DOHH2 (cell line): ENCODE measurements around the gene PLK1.
"Not testable (repeated sequence)": the region's sequence is repeated elsewhere in the genome, so short reads cannot be mapped to it uniquely, and the experiment has no call there.

Source experiments
- H3F3A ChIP-seq: fragments of 200-600 bp; sonication (generic), shearing (Covaris generic); 2 replicates; pipeline ENCODE4 v1.6.0; 2016; ENCODE audit warnings: antibody characterized with exemption, mild to moderate bottlenecking; ENCODE audit not compliant: control insufficient read depth, insufficient read depth
- H3K27ac ChIP-seq: fragments of 200-600 bp; sonication (generic); 2 replicates; pipeline ENCODE4 v1.5.1; 2014; ENCODE audit warnings: low read depth, mild to moderate bottlenecking, low read length, moderate library complexity
- H3K27me3 ChIP-seq: fragments of 200-600 bp; sonication (generic); 2 replicates; pipeline ENCODE4 v1.6.1; 2014; ENCODE audit warnings: mild to moderate bottlenecking, low read length, mixed read lengths; ENCODE audit not compliant: control insufficient read depth
- H3K36me3 ChIP-seq: fragments of 200-600 bp; sonication (generic); 2 replicates; pipeline ENCODE4 v1.6.1; 2014; ENCODE audit warnings: mild to moderate bottlenecking, low read length, moderate library complexity, mixed read lengths; ENCODE audit not compliant: control insufficient read depth
- H3K4me1 ChIP-seq: fragments of 200-600 bp; sonication (generic); 2 replicates; pipeline ENCODE4 v1.6.1; 2014; ENCODE audit warnings: mild to moderate bottlenecking, low read length, mixed read lengths; ENCODE audit not compliant: control insufficient read depth
- H3K4me2 ChIP-seq: fragments of 200-600 bp; sonication (generic); 2 replicates; pipeline ENCODE4 v1.6.0; 2014; ENCODE audit warnings: mild to moderate bottlenecking, low read length, moderate library complexity
- H3K4me3 ChIP-seq: fragments of 200-600 bp; sonication (generic); 2 replicates; pipeline ENCODE4 v1.5.1; 2014; ENCODE audit warnings: mild to moderate bottlenecking, low read length, mixed read lengths
- H3K79me2 ChIP-seq: fragments of 200-600 bp; sonication (generic); 2 replicates; pipeline ENCODE4 v1.6.1; 2014; ENCODE audit warnings: mild to moderate bottlenecking, low read length, mixed read lengths; ENCODE audit not compliant: control insufficient read depth
- H3K9me2 ChIP-seq: fragments of 200-600 bp; sonication (generic); replicated peaks from 2 replicates; pipeline ENCODE4 v1.6.1; 2014; ENCODE audit warnings: mild to moderate bottlenecking, low read length, mixed read lengths; ENCODE audit not compliant: control insufficient read depth
- H3K9me3 ChIP-seq: fragments of 200-600 bp; sonication (generic); 2 replicates; pipeline ENCODE4 v1.6.1; 2014; ENCODE audit warnings: antibody characterized with exemption, low read length, mixed read lengths; ENCODE audit not compliant: control insufficient read depth, insufficient read depth
- H4K20me1 ChIP-seq: fragments of 200-600 bp; sonication (generic); 2 replicates; pipeline ENCODE4 v1.6.0; 2014; ENCODE audit warnings: low read depth, mild to moderate bottlenecking, antibody characterized with exemption, low read length, moderate library complexity; ENCODE audit not compliant: control insufficient read depth, insufficient read depth
- CTCF ChIP-seq: fragments of 200-600 bp; sonication (generic); IDR thresholded peaks from one replicate; pipeline ENCODE4 v1.5.1; 2014; ENCODE audit warnings: antibody characterized with exemption, mild to moderate bottlenecking, low read depth, low read length; ENCODE audit not compliant: poor library complexity, severe bottlenecking
- EZH2phosphoT487 ChIP-seq: fragments of 200-600 bp; sonication (generic); IDR thresholded peaks from 2 replicates; pipeline ENCODE4 v1.6.1; 2017; ENCODE audit warnings: borderline replicate concordance, mild to moderate bottlenecking, antibody characterized with exemption, low read length, moderate library complexity, mixed read lengths

Gene PLK1

DNA sequence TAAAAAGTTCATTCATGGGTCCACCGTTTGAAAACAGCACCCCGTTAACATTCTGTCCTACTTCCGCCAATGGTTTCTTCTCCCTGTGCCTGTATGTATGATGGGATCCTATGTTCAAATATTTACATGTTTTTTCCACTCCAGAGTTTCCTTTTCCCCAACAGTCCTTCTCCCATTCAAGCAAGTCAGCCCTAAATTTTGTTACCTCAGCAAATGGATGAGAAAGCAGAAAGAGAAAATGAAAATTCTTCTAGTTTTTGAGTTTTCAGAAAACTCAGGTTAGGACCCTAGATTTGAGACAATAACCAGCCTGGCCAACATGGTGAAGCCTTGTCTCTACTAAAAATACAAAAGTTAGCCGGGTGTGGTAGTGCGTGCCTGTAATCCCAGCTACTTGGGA lies 37.8 kb downstream of the PLK1 start:
- H3K79me2 ChIP-seq, result no peaks in the 10 kb centered on the region
- H3K36me3 ChIP-seq, result no peaks in the 10 kb centered on the region
- TF ChIP-seq EZH2phosphoT487 (no peak), CTCF (no peak)
- no peaks in the 10 kb centered on the region for H3K4me1 ChIP-seq
- H3K9me3 ChIP-seq, result no peaks in the 10 kb centered on the region
- no peak overlapping the region for H3K27ac ChIP-seq
- no peaks in the 10 kb centered on the region for H3K9me2 ChIP-seq
- no peaks in the 10 kb centered on the region for H4K20me1 ChIP-seq
- H3K4me2 ChIP-seq, result no peak overlapping the region
- no peaks in the 10 kb centered on the region for H3F3A ChIP-seq
- peaks cover 8% of the 10 kb centered on the region for H3K27me3 ChIP-seq
- H3K4me3 ChIP-seq, result no peak overlapping the region

- H3K9me2 ChIP-seq, H3K4me2 ChIP-seq, H3F3A ChIP-seq, H3K4me1 ChIP-seq, H3K36me3 ChIP-seq, H3K27ac ChIP-seq, H3K4me3 ChIP-seq, H3K79me2 ChIP-seq, H3K27me3 ChIP-seq, H4K20me1 ChIP-seq, H3K9me3 ChIP-seq: not testable (repeated sequence)
Observed at GRCh38 chr16:23722613-23723240, 44.0 kb downstream of the PLK1 start.

DNA sequence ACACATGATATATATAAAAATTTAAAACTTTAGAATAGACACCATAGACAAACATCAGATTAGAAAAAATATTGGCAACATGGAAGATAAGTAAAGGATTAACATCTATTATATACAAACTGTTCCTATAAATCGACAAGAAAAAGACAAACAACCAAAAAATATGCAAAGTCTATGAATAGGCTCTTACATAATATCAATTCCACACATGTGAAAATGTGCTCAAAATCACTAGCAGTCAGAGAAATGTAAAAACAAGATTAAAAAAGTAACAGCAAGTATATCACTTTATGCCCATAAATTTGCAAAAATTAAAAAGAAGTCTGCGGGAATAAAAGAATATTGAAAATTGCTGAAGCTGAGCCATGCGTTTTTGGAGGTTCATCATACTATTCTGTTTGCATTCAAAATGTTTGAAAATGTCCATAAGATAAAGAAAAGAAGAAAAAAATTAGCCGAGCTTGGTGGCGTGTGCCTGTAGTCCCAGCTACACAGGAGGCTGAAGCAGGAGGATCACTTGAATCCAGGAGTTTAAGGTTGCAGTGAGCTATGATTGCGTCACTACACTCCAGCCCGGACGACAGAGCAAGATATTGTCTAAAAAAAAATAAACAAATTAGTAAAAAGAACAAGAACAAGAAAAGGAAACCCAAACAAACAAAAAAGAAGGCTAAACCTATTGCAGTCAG lies 45.6 kb downstream of the PLK1 start:
- H3K79me2 ChIP-seq, result no peaks in the 10 kb centered on the region
- H3K27me3 ChIP-seq, result no peaks in the 10 kb centered on the region
- H4K20me1 ChIP-seq, result no peaks in the 10 kb centered on the region
- H3K27ac ChIP-seq, result no peak overlapping the region
- 0 out of 2 replicates have a peak, but pooled peaks cover 2% of the 10 kb centered on the region for H3K4me1 ChIP-seq
- no peak overlapping the region for H3K4me2 ChIP-seq
- H3K9me3 ChIP-seq, result no peaks in the 10 kb centered on the region
- H3F3A ChIP-seq, result no peaks in the 10 kb centered on the region
- no peak overlapping the region for H3K4me3 ChIP-seq
- H3K36me3 ChIP-seq, result no peaks in the 10 kb centered on the region
- TF ChIP-seq EZH2phosphoT487, result no peak
- no peak for TF ChIP-seq CTCF
- no peaks in the 10 kb centered on the region for H3K9me2 ChIP-seq

DNA sequence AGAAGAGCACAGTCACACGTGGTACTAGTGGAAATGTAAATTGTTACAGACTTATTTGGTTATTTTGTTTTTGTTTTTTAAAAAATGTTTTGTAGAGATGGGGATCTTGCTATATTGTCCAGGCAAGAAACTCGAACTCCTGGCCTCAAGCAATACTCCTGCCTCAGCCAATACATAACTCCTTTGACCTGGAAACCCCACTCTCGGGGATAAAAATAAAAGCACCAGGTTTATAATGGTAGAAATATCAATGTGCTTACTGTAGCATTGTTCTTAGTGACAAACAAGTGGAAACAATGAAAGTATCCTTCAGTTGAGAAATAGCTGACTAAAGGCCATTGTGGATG lies 46.1 kb downstream of the PLK1 start:
- H3K27ac ChIP-seq, result no peak overlapping the region
- no peaks in the 10 kb centered on the region for H3K27me3 ChIP-seq
- H3K9me2 ChIP-seq, result no peaks in the 10 kb centered on the region
- no peaks in the 10 kb centered on the region for H3K9me3 ChIP-seq
- H3K79me2 ChIP-seq, result no peaks in the 10 kb centered on the region
- no peak overlapping the region for H3K4me2 ChIP-seq
- no peak overlapping the region for H3K4me3 ChIP-seq
- 0 out of 2 replicates have a peak, but pooled peaks cover 2% of the 10 kb centered on the region for H3K4me1 ChIP-seq
- H3K36me3 ChIP-seq, result no peaks in the 10 kb centered on the region
- TF ChIP-seq EZH2phosphoT487 (no peak), CTCF (no peak)
- no peaks in the 10 kb centered on the region for H4K20me1 ChIP-seq
- H3F3A ChIP-seq, result no peaks in the 10 kb centered on the region
